ENCODE data around the gene GOLGA7B.
"Not testable (repeated sequence)": the region's sequence is repeated elsewhere in the genome, so short reads cannot be mapped to it uniquely, and the experiment has no call there.

The GOLGA7B gene

GRCh38 chr10:97836446-97836845, 13.2 kb upstream of the GOLGA7B start:
- H3K27ac ChIP-seq (ENCODE audit: low read depth, low read length), result no peak overlapping the region
- H3K9ac ChIP-seq (ENCODE audit: low read depth, low read length), result no peak overlapping the region
- no peaks in the 10 kb centered on the region for H3K4me1 ChIP-seq (ENCODE audit: control insufficient read depth, insufficient read depth, low read length)
- H3K4me3 ChIP-seq (ENCODE audit: low read depth, low read length), result no peak overlapping the region
- no peaks in the 10 kb centered on the region for H3K36me3 ChIP-seq (ENCODE audit: control insufficient read depth, insufficient read depth, low read length)
- no peaks in the 10 kb centered on the region for H3K27me3 ChIP-seq (ENCODE audit: control insufficient read depth, insufficient read depth, low read length)
- no peaks in the 10 kb centered on the region for H3K9me3 ChIP-seq (ENCODE audit: control insufficient read depth, insufficient read depth, low read length)

- H3K27me3 ChIP-seq (ENCODE audit: control insufficient read depth, insufficient read depth, low read length), result no peaks in the 10 kb centered on the region
- no peak overlapping the region for H3K9ac ChIP-seq (ENCODE audit: low read depth, low read length)
- H3K36me3 ChIP-seq (ENCODE audit: control insufficient read depth, insufficient read depth, low read length), result no peaks in the 10 kb centered on the region
- H3K4me1 ChIP-seq (ENCODE audit: control insufficient read depth, insufficient read depth, low read length), result no peaks in the 10 kb centered on the region
- H3K27ac ChIP-seq (ENCODE audit: low read depth, low read length), result no peak overlapping the region
- no peaks in the 10 kb centered on the region for H3K9me3 ChIP-seq (ENCODE audit: control insufficient read depth, insufficient read depth, low read length)
- no peak overlapping the region for H3K4me3 ChIP-seq (ENCODE audit: low read depth, low read length)
Observed at GRCh38 chr10:97838091-97838490, 11.6 kb upstream of the GOLGA7B start.

GRCh38 chr10:97841166-97841565, 8.5 kb upstream of the GOLGA7B start:
- H3K4me3 ChIP-seq (ENCODE audit: low read depth, low read length); H3K4me1 ChIP-seq (ENCODE audit: control insufficient read depth, insufficient read depth, low read length); H3K9me3 ChIP-seq (ENCODE audit: control insufficient read depth, insufficient read depth, low read length); H3K27me3 ChIP-seq (ENCODE audit: control insufficient read depth, insufficient read depth, low read length); H3K9ac ChIP-seq (ENCODE audit: low read depth, low read length); H3K27ac ChIP-seq (ENCODE audit: low read depth, low read length); H3K36me3 ChIP-seq (ENCODE audit: control insufficient read depth, insufficient read depth, low read length): not testable (repeated sequence)

- H3K9me3 ChIP-seq (ENCODE audit: control insufficient read depth, insufficient read depth, low read length); H3K4me1 ChIP-seq (ENCODE audit: control insufficient read depth, insufficient read depth, low read length); H3K27ac ChIP-seq (ENCODE audit: low read depth, low read length); H3K27me3 ChIP-seq (ENCODE audit: control insufficient read depth, insufficient read depth, low read length); H3K36me3 ChIP-seq (ENCODE audit: control insufficient read depth, insufficient read depth, low read length); H3K9ac ChIP-seq (ENCODE audit: low read depth, low read length); H3K4me3 ChIP-seq (ENCODE audit: low read depth, low read length): not testable (repeated sequence)
Observed at GRCh38 chr10:97842114-97842513, 7.5 kb upstream of the GOLGA7B start.

- Histone ChIP-seq H3K9ac (ENCODE audit: low read depth, low read length) (no peak overlapping the region), H3K4me1 (ENCODE audit: control insufficient read depth, insufficient read depth, low read length) (no peaks in the 10 kb centered on the region), H3K27ac (ENCODE audit: low read depth, low read length) (no peak overlapping the region), H3K36me3 (ENCODE audit: control insufficient read depth, insufficient read depth, low read length) (no peaks in the 10 kb centered on the region), H3K9me3 (ENCODE audit: control insufficient read depth, insufficient read depth, low read length) (no peaks in the 10 kb centered on the region), H3K27me3 (ENCODE audit: control insufficient read depth, insufficient read depth, low read length) (no peaks in the 10 kb centered on the region), H3K4me3 (ENCODE audit: low read depth, low read length) (no peak overlapping the region)
Observed at GRCh38 chr10:97842656-97843280, 6.9 kb upstream of the GOLGA7B start.

- Histone ChIP-seq H3K27ac (ENCODE audit: low read depth, low read length) (no peak overlapping the region), H3K9ac (ENCODE audit: low read depth, low read length) (no peak overlapping the region), H3K4me1 (ENCODE audit: control insufficient read depth, insufficient read depth, low read length) (no peaks in the 10 kb centered on the region), H3K36me3 (ENCODE audit: control insufficient read depth, insufficient read depth, low read length) (no peaks in the 10 kb centered on the region), H3K27me3 (ENCODE audit: control insufficient read depth, insufficient read depth, low read length) (no peaks in the 10 kb centered on the region; the same call in 1 of the 2 replicates), H3K4me3 (ENCODE audit: low read depth, low read length) (no peak overlapping the region), H3K9me3 (ENCODE audit: control insufficient read depth, insufficient read depth, low read length) (no peaks in the 10 kb centered on the region)
Observed at GRCh38 chr10:97843281-97843671, 6.4 kb upstream of the GOLGA7B start.

GRCh38 chr10:97843972-97844371, 5.7 kb upstream of the GOLGA7B start:
- H3K27me3 ChIP-seq (ENCODE audit: control insufficient read depth, insufficient read depth, low read length); H3K9ac ChIP-seq (ENCODE audit: low read depth, low read length); H3K27ac ChIP-seq (ENCODE audit: low read depth, low read length); H3K4me1 ChIP-seq (ENCODE audit: control insufficient read depth, insufficient read depth, low read length); H3K9me3 ChIP-seq (ENCODE audit: control insufficient read depth, insufficient read depth, low read length); H3K36me3 ChIP-seq (ENCODE audit: control insufficient read depth, insufficient read depth, low read length); H3K4me3 ChIP-seq (ENCODE audit: low read depth, low read length): not testable (repeated sequence)

- Histone ChIP-seq H3K36me3 (ENCODE audit: control insufficient read depth, insufficient read depth, low read length) (no peaks in the 10 kb centered on the region), H3K9ac (ENCODE audit: low read depth, low read length) (no peak overlapping the region), H3K9me3 (ENCODE audit: control insufficient read depth, insufficient read depth, low read length) (no peaks in the 10 kb centered on the region), H3K27me3 (ENCODE audit: control insufficient read depth, insufficient read depth, low read length) (peaks cover 8% of the 10 kb centered on the region; the same call in 1 of the 2 replicates), H3K4me3 (ENCODE audit: low read depth, low read length) (no peak overlapping the region), H3K27ac (ENCODE audit: low read depth, low read length) (no peak overlapping the region), H3K4me1 (ENCODE audit: control insufficient read depth, insufficient read depth, low read length) (no peaks in the 10 kb centered on the region)
Observed at GRCh38 chr10:97844678-97845077, 5.0 kb upstream of the GOLGA7B start.

GRCh38 chr10:97849103-97849686, 448 bp upstream of the GOLGA7B start:
- H3K9ac ChIP-seq (ENCODE audit: low read depth, low read length), result no peak overlapping the region
- H3K27ac ChIP-seq (ENCODE audit: low read depth, low read length), result no peak overlapping the region
- no peaks in the 10 kb centered on the region for H3K36me3 ChIP-seq (ENCODE audit: control insufficient read depth, insufficient read depth, low read length)
- H3K4me3 ChIP-seq (ENCODE audit: low read depth, low read length), result peak overlapping the region; percentile 64
- peaks cover 32% of the 10 kb centered on the region for H3K27me3 ChIP-seq (ENCODE audit: control insufficient read depth, insufficient read depth, low read length)
- H3K4me1 ChIP-seq (ENCODE audit: control insufficient read depth, insufficient read depth, low read length), result no peaks in the 10 kb centered on the region
- no peaks in the 10 kb centered on the region for H3K9me3 ChIP-seq (ENCODE audit: control insufficient read depth, insufficient read depth, low read length)

GRCh38 chr10:97850446-97850845, 803 bp downstream of the GOLGA7B start:
- no peaks in the 10 kb centered on the region for H3K4me1 ChIP-seq (ENCODE audit: control insufficient read depth, insufficient read depth, low read length)
- peak overlapping the region; percentile 39 for H3K4me3 ChIP-seq (ENCODE audit: low read depth, low read length)
- H3K36me3 ChIP-seq (ENCODE audit: control insufficient read depth, insufficient read depth, low read length), result no peaks in the 10 kb centered on the region
- no peak overlapping the region for H3K9ac ChIP-seq (ENCODE audit: low read depth, low read length)
- H3K27ac ChIP-seq (ENCODE audit: low read depth, low read length), result no peak overlapping the region
- no peaks in the 10 kb centered on the region for H3K9me3 ChIP-seq (ENCODE audit: control insufficient read depth, insufficient read depth, low read length)
- peaks cover 32% of the 10 kb centered on the region for H3K27me3 ChIP-seq (ENCODE audit: control insufficient read depth, insufficient read depth, low read length)

- no peak overlapping the region for H3K4me3 ChIP-seq (ENCODE audit: low read depth, low read length)
- H3K27ac ChIP-seq (ENCODE audit: low read depth, low read length), result no peak overlapping the region
- no peak overlapping the region for H3K9ac ChIP-seq (ENCODE audit: low read depth, low read length)
- H3K9me3 ChIP-seq (ENCODE audit: control insufficient read depth, insufficient read depth, low read length), result no peaks in the 10 kb centered on the region
- H3K36me3 ChIP-seq (ENCODE audit: control insufficient read depth, insufficient read depth, low read length), result no peaks in the 10 kb centered on the region
- no peaks in the 10 kb centered on the region for H3K4me1 ChIP-seq (ENCODE audit: control insufficient read depth, insufficient read depth, low read length)
- H3K27me3 ChIP-seq (ENCODE audit: control insufficient read depth, insufficient read depth, low read length), result peaks cover 32% of the 10 kb centered on the region
Observed at GRCh38 chr10:97851341-97852001, 1.8 kb downstream of the GOLGA7B start.
